ENCODE measurements around the gene PCNT. TPM values are rescaled to one million over a fixed set of nuclear protein-coding genes. Genes with fewer than 3 reads are reported as not detected.

PCNT gene, protein sequence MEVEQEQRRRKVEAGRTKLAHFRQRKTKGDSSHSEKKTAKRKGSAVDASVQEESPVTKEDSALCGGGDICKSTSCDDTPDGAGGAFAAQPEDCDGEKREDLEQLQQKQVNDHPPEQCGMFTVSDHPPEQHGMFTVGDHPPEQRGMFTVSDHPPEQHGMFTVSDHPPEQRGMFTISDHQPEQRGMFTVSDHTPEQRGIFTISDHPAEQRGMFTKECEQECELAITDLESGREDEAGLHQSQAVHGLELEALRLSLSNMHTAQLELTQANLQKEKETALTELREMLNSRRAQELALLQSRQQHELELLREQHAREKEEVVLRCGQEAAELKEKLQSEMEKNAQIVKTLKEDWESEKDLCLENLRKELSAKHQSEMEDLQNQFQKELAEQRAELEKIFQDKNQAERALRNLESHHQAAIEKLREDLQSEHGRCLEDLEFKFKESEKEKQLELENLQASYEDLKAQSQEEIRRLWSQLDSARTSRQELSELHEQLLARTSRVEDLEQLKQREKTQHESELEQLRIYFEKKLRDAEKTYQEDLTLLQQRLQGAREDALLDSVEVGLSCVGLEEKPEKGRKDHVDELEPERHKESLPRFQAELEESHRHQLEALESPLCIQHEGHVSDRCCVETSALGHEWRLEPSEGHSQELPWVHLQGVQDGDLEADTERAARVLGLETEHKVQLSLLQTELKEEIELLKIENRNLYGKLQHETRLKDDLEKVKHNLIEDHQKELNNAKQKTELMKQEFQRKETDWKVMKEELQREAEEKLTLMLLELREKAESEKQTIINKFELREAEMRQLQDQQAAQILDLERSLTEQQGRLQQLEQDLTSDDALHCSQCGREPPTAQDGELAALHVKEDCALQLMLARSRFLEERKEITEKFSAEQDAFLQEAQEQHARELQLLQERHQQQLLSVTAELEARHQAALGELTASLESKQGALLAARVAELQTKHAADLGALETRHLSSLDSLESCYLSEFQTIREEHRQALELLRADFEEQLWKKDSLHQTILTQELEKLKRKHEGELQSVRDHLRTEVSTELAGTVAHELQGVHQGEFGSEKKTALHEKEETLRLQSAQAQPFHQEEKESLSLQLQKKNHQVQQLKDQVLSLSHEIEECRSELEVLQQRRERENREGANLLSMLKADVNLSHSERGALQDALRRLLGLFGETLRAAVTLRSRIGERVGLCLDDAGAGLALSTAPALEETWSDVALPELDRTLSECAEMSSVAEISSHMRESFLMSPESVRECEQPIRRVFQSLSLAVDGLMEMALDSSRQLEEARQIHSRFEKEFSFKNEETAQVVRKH (N-terminal part only)
- total RNA-seq: 10 to 100 TPM; 30.3 to 44.0 (median 33.3) TPM

DNA sequence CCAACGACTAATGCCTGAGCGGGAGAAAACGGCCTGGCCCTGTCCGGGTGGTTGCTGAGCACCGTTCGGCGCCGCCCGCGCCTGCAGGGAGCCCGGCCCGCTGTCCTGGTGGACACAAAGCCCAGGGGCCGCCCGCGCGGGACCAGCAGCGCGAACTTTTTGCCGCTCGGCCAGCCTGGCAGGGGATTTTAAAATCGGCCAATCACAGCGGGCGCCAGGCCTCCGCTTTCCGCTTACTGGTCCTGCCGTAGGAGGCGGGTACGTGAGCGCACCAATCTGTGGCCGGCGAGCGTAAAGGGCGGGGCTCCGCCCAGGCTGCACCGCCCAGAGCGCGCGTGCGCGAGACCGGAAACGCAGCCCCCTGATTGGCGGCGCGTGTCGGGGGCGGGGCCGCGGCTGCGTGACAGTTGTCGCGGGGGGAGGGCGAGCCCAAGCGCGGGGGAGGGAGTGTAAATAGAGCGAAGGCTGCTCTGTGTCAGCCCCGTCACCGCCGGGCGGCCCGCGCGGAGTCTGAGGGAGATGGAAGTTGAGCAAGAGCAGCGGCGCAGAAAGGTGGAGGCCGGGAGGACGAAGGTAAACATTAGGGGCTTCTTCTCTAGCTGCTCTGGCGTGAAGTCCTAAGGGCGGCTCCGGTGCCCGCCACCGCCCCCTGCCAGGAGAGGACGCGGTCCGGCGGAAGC lies at the start of gene PCNT, which contains the start of gene C21orf58:
Gene PCNT (plus strand): TSS at position 447 of the 680 bp plus-strand sequence. CDS start 73 bp downstream, at position 520.
Gene C21orf58 (minus strand): TSS at position 161 of the 680 bp plus-strand sequence. CDS start 1,132 bp downstream, outside the sequence.
- WGBS, 2 donors: 1% methylated on average over 23 to 42 of the region's 76 CpGs
- no peak for TF ChIP-seq POLR2A (IDR thresholded peaks at IDR 0.05)
- TF ChIP-seq, protein P1, sequence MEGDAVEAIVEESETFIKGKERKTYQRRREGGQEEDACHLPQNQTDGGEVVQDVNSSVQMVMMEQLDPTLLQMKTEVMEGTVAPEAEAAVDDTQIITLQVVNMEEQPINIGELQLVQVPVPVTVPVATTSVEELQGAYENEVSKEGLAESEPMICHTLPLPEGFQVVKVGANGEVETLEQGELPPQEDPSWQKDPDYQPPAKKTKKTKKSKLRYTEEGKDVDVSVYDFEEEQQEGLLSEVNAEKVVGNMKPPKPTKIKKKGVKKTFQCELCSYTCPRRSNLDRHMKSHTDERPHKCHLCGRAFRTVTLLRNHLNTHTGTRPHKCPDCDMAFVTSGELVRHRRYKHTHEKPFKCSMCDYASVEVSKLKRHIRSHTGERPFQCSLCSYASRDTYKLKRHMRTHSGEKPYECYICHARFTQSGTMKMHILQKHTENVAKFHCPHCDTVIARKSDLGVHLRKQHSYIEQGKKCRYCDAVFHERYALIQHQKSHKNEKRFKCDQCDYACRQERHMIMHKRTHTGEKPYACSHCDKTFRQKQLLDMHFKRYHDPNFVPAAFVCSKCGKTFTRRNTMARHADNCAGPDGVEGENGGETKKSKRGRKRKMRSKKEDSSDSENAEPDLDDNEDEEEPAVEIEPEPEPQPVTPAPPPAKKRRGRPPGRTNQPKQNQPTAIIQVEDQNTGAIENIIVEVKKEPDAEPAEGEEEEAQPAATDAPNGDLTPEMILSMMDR (IDR thresholded peaks at IDR 0.05): no peak
- H3K4me3 ChIP-seq (ENCODE audit: low read depth, poor library complexity, severe bottlenecking): peak within 1 kb of the TSS; percentile 74
- intact Hi-C loops (cut with DNase I; ENCODE audit: low total_unique reads): no loop called here
- peak; percentile 96 to 99 for DNase-seq (ENCODE audit: low spot score in 2 of 2)

DNA sequence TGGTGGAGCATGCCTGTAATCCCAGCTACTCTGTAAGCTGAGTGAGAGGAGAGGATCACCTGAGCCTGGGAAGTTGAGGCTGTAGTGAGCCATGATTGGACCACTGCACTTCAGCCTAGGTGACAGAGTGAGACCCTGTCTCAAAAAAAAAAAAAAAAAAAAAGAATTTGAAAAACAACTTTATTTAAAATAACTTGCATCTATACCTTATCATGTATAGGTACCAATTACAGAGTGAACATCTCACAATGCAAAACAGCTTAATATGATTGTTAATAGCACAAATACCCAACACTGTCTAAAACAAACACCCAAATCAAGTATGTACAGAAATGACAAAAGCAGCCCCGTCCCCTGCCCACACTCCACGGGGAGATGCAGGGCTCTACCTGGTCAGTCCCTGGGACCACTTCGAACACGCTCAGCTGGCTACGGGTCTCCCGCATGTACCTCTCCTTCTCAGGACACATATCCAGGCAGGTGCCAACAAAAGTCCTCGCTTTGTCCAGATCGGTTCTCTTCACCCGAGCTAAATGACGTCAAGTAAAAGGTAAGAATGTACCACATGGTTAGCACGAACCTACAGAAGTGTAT lies 49.1 kb upstream of the PCNT start:
- 94 to 96% methylated on average over 11 of the region's 11 CpGs for WGBS, 2 donors
- no peak overlapping the region for H3K4me3 ChIP-seq (ENCODE audit: low read depth, poor library complexity, severe bottlenecking)
- intact Hi-C loops (cut with DNase I; ENCODE audit: low total_unique reads): no loop called here
- TF ChIP-seq POLR2A (IDR thresholded peaks at IDR 0.05): no peak
- TF ChIP-seq, protein P1 (IDR thresholded peaks at IDR 0.05): no peak
- DNase-seq (ENCODE audit: low spot score in 2 of 2): no peak

DNA sequence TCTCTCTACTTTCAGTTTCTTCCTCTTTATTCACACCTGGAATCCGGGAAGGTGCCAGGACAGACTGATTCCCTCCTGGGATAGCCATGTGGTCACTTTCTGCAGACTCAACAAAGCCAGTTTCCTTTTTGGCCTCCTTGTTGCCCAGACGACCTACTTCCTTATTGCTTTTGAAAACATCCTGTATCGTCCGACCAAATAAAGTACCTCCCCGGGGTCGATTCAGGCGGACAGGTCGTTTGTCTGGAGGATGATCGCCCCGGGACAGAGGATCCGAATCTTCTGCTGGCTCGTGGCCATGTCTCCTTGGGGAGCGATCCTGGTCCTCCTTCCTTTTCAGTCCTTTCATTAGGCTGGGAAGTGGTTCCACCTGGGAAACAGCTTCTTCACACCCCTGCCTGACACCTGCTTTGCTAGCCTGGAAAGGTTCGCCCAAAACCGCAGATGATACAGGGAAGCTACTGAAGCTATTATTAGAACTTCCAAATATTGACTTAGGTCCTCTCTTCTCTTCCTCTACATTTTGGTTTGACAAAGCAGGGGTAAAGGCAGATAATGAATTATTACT lies 39.8 kb upstream of the PCNT start:
- WGBS, 2 donors: 69 to 74% methylated on average over 15 of the region's 15 CpGs
- no peak for DNase-seq (ENCODE audit: low spot score in 2 of 2)
- TF ChIP-seq, protein P1 (IDR thresholded peaks at IDR 0.05): no peak
- TF ChIP-seq POLR2A (IDR thresholded peaks at IDR 0.05): no peak
- intact Hi-C loops (cut with DNase I; ENCODE audit: low total_unique reads): no loop called here
- H3K4me3 ChIP-seq (ENCODE audit: low read depth, poor library complexity, severe bottlenecking): no peak overlapping the region

DNA sequence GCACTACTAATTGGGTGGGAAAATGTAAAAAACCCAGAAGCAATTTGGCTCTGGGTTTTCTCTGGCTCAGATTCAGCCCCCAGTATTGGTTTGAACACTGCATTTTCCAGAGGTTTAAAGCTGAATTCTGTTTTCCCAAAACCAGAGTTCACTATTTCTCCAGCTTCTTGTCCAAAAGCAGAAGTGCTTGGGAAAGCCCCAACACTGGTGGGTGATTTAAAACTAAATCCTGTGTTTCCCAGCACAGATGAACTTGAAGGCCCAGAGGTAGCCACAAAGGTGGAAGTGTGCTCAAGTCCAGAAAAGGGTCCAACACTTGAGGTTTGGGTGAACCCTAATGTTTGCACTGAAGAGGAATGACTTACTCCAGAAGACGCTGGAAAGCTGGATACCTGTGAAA lies 39.2 kb upstream of the PCNT start:
- DNase-seq (ENCODE audit: low spot score in 2 of 2): no peak
- TF ChIP-seq, protein P1 (IDR thresholded peaks at IDR 0.05): no peak
- WGBS, 2 donors: 89 to 100% methylated on average over 1 of the region's 1 CpG
- no peak overlapping the region for H3K4me3 ChIP-seq (ENCODE audit: low read depth, poor library complexity, severe bottlenecking)
- intact Hi-C loops (cut with DNase I; ENCODE audit: low total_unique reads): no loop called here

Data from lower leg skin (tissue), 4 donors.